Activated T-cell treated with anti-CD3 and anti-CD28 coated beads, Interleukin-2, amount 50 U/mL, for 4 hours (primary cell): ENCODE measurements around the gene TMEM218. TPM values are rescaled to one million over a fixed set of nuclear protein-coding genes. Genes with fewer than 3 reads are reported as not detected.

ENCODE experiments used
- ATAC-seq, 2 donors: fragments of 200-7000 bp; cut with Tn5 transposase; one replicate each; pipeline ENCODE4 v1.10.0; 2021
- DNase-seq: peaks from one replicate; pipeline ENCODE4 v3.0.0-alpha.2; 2020
- H3K27me3 Mint-ChIP-seq: one replicate; pipeline ENCODE4 v1.8.0; 2021; ENCODE audit warnings: low read depth, mixed read lengths
- H3K36me3 Mint-ChIP-seq: one replicate; pipeline ENCODE4 v1.8.0; 2022; ENCODE audit warnings: mixed read lengths; ENCODE audit not compliant: insufficient read depth
- H3K4me1 Mint-ChIP-seq: one replicate; pipeline ENCODE4 v1.8.0; 2021; ENCODE audit warnings: low read depth, mixed read lengths
- H3K4me3 Mint-ChIP-seq: one replicate; pipeline ENCODE4 v1.8.0; 2021; ENCODE audit warnings: mild to moderate bottlenecking, moderate library complexity, mixed read lengths
- H3K9me3 Mint-ChIP-seq: one replicate; pipeline ENCODE4 v1.8.0; 2021; ENCODE audit warnings: mixed read lengths
- total RNA-seq, 3 donors: library from RNA; stranded (reverse); gene quantifications; one replicate each; pipeline ENCODE4 v1.2.1, GENCODE V29; 2021

The TMEM218 gene
- total RNA-seq, 3 donors from 2014 or later, result 10.6 to 13.1 (median 12.3) TPM

DNA sequence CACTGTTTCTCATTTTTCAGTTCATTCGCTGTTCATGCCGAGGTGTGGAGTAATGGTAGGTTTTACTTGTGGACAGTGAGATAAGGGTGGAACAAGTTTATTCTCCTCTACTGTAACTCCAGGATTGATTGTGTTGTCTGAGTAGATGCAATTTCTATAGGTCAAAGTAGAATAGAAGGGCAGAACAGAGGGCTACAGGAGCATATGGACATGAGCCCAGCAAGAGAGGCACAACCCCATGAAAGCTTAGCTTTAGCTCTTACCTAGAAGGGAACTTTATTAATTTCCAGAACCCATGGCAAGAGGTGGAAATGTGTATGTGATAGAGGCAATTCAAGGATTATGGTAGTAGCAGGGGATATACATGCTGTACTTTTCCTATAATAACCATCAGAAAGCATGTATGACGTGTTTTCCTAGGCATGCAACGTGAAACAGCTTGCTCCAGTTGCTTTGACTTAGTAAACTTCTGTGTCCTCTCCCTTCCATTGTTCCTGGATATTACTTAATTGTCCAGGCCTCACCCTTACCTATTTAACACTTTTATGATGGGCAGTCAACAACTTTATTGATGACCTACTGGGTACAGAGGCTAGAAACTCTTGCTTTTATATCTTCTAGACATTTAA is 62.1 kb downstream of the TMEM218 start:
- ATAC-seq, result no peak
- Mint-ChIP-seq H3K4me3 (no peak overlapping the region), H3K4me1 (no peaks in the 10 kb centered on the region), H3K9me3 (peaks cover 3% of the 10 kb centered on the region), H3K27me3 (no peaks in the 10 kb centered on the region), H3K36me3 (no peaks in the 10 kb centered on the region)
- DNase-seq, result no peak

Other genes with a start within 250 kb of the TMEM218 start
- gene ROBO3, start 246.2 kb downstream of the TMEM218 start, total RNA-seq, result 10 to 100 TPM in 2 of 3 donors, 1 to 10 TPM in 1; 9.7 to 11.6 (median 10.4) TPM
- not detected for gene ROBO4, start 213.8 kb downstream of the TMEM218 start, total RNA-seq
- not detected for gene HEPN1, start 192.4 kb downstream of the TMEM218 start, total RNA-seq
- not detected for gene HEPACAM, start 175.6 kb downstream of the TMEM218 start, total RNA-seq
- gene CCDC15, start 157.4 kb downstream of the TMEM218 start, total RNA-seq, result 1 to 10 TPM; 1.4 to 1.6 (median 1.4) TPM
- under 1 TPM; 0.13 to 0.21 (median 0.14) TPM for gene SLC37A2, start 48.3 kb downstream of the TMEM218 start, total RNA-seq
- gene PKNOX2, start 53.1 kb upstream of the TMEM218 start, total RNA-seq, result under 1 TPM in 1 of 3 donors, not detected in 2; 0.38 TPM